Omental fat pad (tissue), 4 donors: Measurements from ENCODE around the gene NPEPPS. TPM values are rescaled to one million over a fixed set of nuclear protein-coding genes. Genes with fewer than 3 reads are reported as not detected.

Experiments
- ATAC-seq: fragments of 150-250 bp; one replicate; pipeline ENCODE4 v1.9.1; 2016; ENCODE audit warnings: mild to moderate bottlenecking, moderate library complexity; ENCODE audit not compliant: low FRiP score
- DNase-seq: peaks from one replicate; pipeline ENCODE4 v3.0.0-alpha.2; 2019; ENCODE audit warnings: low spot score
- small RNA-seq: library from RNA; depleted of rRNA; stranded (forward); fragments of <200 nt; gene quantifications from one replicate; pipeline ENCODE3, GENCODE V24; 2016
- total RNA-seq, 4 donors: library from RNA; depleted of rRNA; stranded (reverse); fragments of >200 nt; gene quantifications; one replicate each; pipeline ENCODE4 v1.1.0, GENCODE V29; 2016
- TF ChIP-seq, protein P1 (sequence below), 3 donors: fragments of 450-650 bp; IDR thresholded peaks; one replicate each; pipeline ENCODE4 v1.5.1; 2016 to 2017; ENCODE audit warnings: antibody characterized with exemption in 3 of 3, mild to moderate bottlenecking in 3 of 3, moderate library complexity in 2 of 3

The NPEPPS gene
- total RNA-seq, 4 donors from 2014 or later, result 95.8 to 114 (median 102) TPM

GRCh38 chr17:47669081-47669480 is 138.2 kb downstream of the NPEPPS start:
- ATAC-seq (no peak), DNase-seq (no peak)
- TF ChIP-seq, protein P1, sequence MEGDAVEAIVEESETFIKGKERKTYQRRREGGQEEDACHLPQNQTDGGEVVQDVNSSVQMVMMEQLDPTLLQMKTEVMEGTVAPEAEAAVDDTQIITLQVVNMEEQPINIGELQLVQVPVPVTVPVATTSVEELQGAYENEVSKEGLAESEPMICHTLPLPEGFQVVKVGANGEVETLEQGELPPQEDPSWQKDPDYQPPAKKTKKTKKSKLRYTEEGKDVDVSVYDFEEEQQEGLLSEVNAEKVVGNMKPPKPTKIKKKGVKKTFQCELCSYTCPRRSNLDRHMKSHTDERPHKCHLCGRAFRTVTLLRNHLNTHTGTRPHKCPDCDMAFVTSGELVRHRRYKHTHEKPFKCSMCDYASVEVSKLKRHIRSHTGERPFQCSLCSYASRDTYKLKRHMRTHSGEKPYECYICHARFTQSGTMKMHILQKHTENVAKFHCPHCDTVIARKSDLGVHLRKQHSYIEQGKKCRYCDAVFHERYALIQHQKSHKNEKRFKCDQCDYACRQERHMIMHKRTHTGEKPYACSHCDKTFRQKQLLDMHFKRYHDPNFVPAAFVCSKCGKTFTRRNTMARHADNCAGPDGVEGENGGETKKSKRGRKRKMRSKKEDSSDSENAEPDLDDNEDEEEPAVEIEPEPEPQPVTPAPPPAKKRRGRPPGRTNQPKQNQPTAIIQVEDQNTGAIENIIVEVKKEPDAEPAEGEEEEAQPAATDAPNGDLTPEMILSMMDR (IDR thresholded peaks at IDR 0.05), result no peak

DNA sequence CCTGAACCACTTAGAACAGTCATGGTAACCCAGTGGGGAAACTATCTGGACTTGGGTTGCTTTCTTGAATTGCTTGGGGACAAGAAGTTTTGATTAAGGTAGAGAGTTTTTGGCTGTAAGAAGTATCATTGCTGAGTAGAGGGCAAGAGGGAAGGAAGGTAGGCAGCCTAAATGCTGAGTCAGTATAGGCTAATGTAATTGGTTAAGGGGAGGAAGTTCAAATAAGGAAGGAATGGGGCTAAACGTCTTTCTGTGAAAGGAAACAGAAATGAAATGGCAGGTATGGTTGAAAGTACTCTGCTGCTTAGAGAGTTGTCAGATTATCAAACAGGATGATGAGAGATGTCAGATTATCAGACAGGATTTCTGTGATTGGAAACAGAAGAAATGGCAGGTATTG is 139.2 kb downstream of the NPEPPS start:
- DNase-seq (no peak), ATAC-seq (no peak)
- TF ChIP-seq, protein P1 (IDR thresholded peaks at IDR 0.05), result no peak

Small RNAs within 50 kb of the gene (small RNA-seq; reads per million reads assigned to genes)
- not detected for gene RF00019

Other genes with a start within 250 kb of the NPEPPS start
- gene EFCAB13, start 207.2 kb upstream of the NPEPPS start, total RNA-seq, result 10 to 100 TPM in 1 of 4 donors, 1 to 10 TPM in 3; 3.3 to 17.2 (median 6.2) TPM
- gene KPNB1, start 118.8 kb downstream of the NPEPPS start, total RNA-seq, result 100 to 1,000 TPM; 193 to 335 (median 207) TPM
- 10 to 100 TPM in 3 of 4 donors, 1 to 10 TPM in 1; 4.0 to 15.6 (median 10.5) TPM for gene TBKBP1, start 163.1 kb downstream of the NPEPPS start, total RNA-seq
- 1 to 10 TPM in 3 of 4 donors, under 1 TPM in 1; 0.46 to 4.6 (median 2.0) TPM for gene TBX21, start 202.1 kb downstream of the NPEPPS start, total RNA-seq